HepG2 (cell line): Measurements from ENCODE around the gene MPC2. TPM values are rescaled to one million over a fixed set of nuclear protein-coding genes. Genes with fewer than 3 reads are reported as not detected.
A peak's percentile ranks its signal among the peaks of the same experiment; 100 is the strongest.

Experiments
- ATAC-seq: fragments of 200-7000 bp; cut with Tn5 transposase; 3 replicates; pipeline ENCODE4 v1.9.1; 2020; ENCODE audit warnings: mild to moderate bottlenecking, moderate library complexity
- BruUV-seq: library from RNA; stranded (reverse); fragments of 400-500 nt; replicated peaks from 2 replicates; lab custom pipeline; 2021; lab: Mats Ljungman, UMichigan
- CTCF ChIA-PET: fragments of 300-600 bp; formaldehyde crosslinking; extraction: SDS; loops from one replicate; lab custom pipeline; 2021; ENCODE audit warnings: low total read pairs, inconsistent platforms, low intra/inter-chr PET ratio; lab: Yijun Ruan, JAX
- POLR2A ChIA-PET: fragments of 350-600 bp; sonication (Branson Sonifier 250); formaldehyde crosslinking; loops from one replicate; lab custom pipeline; 2020; ENCODE audit warnings: antibody characterized with exemption, inconsistent platforms; lab: Yijun Ruan, JAX
- DNase-seq: peaks from one replicate; pipeline ENCODE4 v3.0.0-alpha.2; 2015; ENCODE audit warnings: low spot score
- FAIRE-seq: peaks from 3 replicates; lab custom pipeline; 2011; peaks lifted over from hg19 to GRCh38; lab: Jason Lieb, UNC
- H2AFZ ChIP-seq: one replicate; pipeline ENCODE4 v1.6.1; 2011; ENCODE audit warnings: low read length, inconsistent platforms
- H3K27ac ChIP-seq: fragments of 300-600 bp; 3 replicates; pipeline ENCODE4 v1.8.0; 2011; ENCODE audit warnings: mixed run types, mild to moderate bottlenecking, mixed read lengths, low read length, inconsistent platforms; ENCODE audit not compliant: insufficient read depth; ENCODE audit errors: extremely low read length
- H3K27me3 ChIP-seq, 2 experiments: fragments of 200-600 bp in 1 of 2; 2 replicates in 1 of 2; 3 replicates in 1 of 2; pipeline versions ENCODE4 v1.6.0 to v1.8.0; 2011; ENCODE audit warnings: low read length in 2 of 2, mild to moderate bottlenecking in 2 of 2, moderate library complexity in 2 of 2, inconsistent platforms in 1 of 2; ENCODE audit not compliant: insufficient read depth in 2 of 2, control insufficient read depth in 1 of 2
- H3K36me3 ChIP-seq, 2 experiments: fragments of 200-600 bp in 1 of 2; replicated peaks in 1 of 2; 2 replicates in 1 of 2; 3 replicates in 1 of 2; pipeline versions ENCODE4 v1.5.1 to v1.8.0; 2011; ENCODE audit warnings: low read length in 2 of 2, inconsistent platforms in 1 of 2; ENCODE audit not compliant: insufficient read depth in 2 of 2, control insufficient read depth in 1 of 2
- H3K4me1 ChIP-seq: 2 replicates; pipeline ENCODE4 v1.5.1; 2012; ENCODE audit warnings: low read length, inconsistent platforms; ENCODE audit not compliant: insufficient read depth
- H3K4me2 ChIP-seq: 2 replicates; pipeline ENCODE4 v1.6.0; 2011; ENCODE audit warnings: low read depth, low read length, inconsistent platforms
- H3K4me3 ChIP-seq, 3 experiments: fragments of 200-600 bp in 1 of 3; sonication (generic), shearing (Covaris generic) in 1 of 3; replicated peaks in 1 of 3; 2 replicates each; pipeline ENCODE4 v1.5.1; 2011 to 2016; ENCODE audit warnings: low read length in 3 of 3, inconsistent platforms in 2 of 3, low read depth in 2 of 3, mild to moderate bottlenecking in 2 of 3, control low read depth in 1 of 3, mixed read lengths in 1 of 3; ENCODE audit not compliant: insufficient read depth in 1 of 3
- H3K79me2 ChIP-seq: one replicate; pipeline ENCODE4 v1.6.1; 2011; ENCODE audit warnings: low read length, inconsistent platforms; ENCODE audit not compliant: insufficient read depth
- H3K9ac ChIP-seq: 2 replicates; pipeline ENCODE4 v1.6.0; 2011; ENCODE audit warnings: mild to moderate bottlenecking, low read depth, low read length, inconsistent platforms; ENCODE audit not compliant: insufficient read depth
- H3K9me3 ChIP-seq: 2 replicates; pipeline ENCODE4 v1.5.1; 2012; ENCODE audit warnings: mild to moderate bottlenecking, low read length
- H4K20me1 ChIP-seq: 2 replicates; pipeline ENCODE4 v1.6.0; 2011; ENCODE audit warnings: inconsistent platforms, mild to moderate bottlenecking, low read length, moderate library complexity; ENCODE audit not compliant: insufficient read depth
- DNMT1 ChIP-seq: sonication (generic); formaldehyde crosslinking; IDR thresholded peaks from 2 replicates; pipeline ENCODE4 v1.5.1; 2020; ENCODE audit warnings: mild to moderate bottlenecking, missing genetic modification reagents
- TRAFD1 ChIP-seq: sonication (generic); formaldehyde crosslinking; IDR thresholded peaks from 2 replicates; pipeline ENCODE4 v1.5.1; 2020; ENCODE audit warnings: missing genetic modification reagents, mild to moderate bottlenecking, borderline replicate concordance
- ZSCAN21 ChIP-seq: sonication (generic); formaldehyde crosslinking; IDR thresholded peaks from 2 replicates; pipeline ENCODE4 v1.8.0; 2022; ENCODE audit warnings: mild to moderate bottlenecking, missing genetic modification reagents, moderate library complexity, borderline replicate concordance
- WGBS: methylation state at CpG from one replicate; pipeline ENCODE4 v1.1.6; 2017; ENCODE audit warnings: low lambda C conversion rate; 5-methylcytosine and 5-hydroxymethylcytosine counted together
- in situ Hi-C: cut with HindIII; loops from 2 replicates; pipeline ENCODE4 v1.10.0; 2017; ENCODE audit warnings: low pct_unique_long_range_greater_than_20kb; ENCODE audit not compliant: extremely low pct_ligation_motif_present
- intact Hi-C: fragments of 100-400 bp; cut with micrococcal nuclease; formaldehyde crosslinking; loops from one replicate; pipeline ENCODE4 v1.10.0; 2022; ENCODE audit not compliant: unreplicated experiment
- polyA plus RNA-seq, 8 experiments: library from polyadenylated mRNA; depleted of rRNA in 3 of 8; stranded (reverse) in 7 of 8; unstranded in 1 of 8; fragments of >200 nt; fragmentation: Illumina TruSeq in 4 of 8; extraction: Trizol in 4 of 8; gene quantifications; 2 replicates each; pipeline versions ENCODE4 v1.2.1 to v1.2.3, GENCODE V29; 2011 to 2016; ENCODE audit warnings: low read depth in 4 of 8, missing spikeins in 1 of 8, mixed read lengths in 1 of 8; ENCODE audit not compliant: insufficient read depth in 1 of 8
- total RNA-seq, 5 experiments: library from RNA; depleted of rRNA; stranded (reverse); fragments of >200 nt; fragmentation: Illumina TruSeq; extraction: Trizol; gene quantifications; 2 replicates each; pipeline ENCODE4 v1.2.3, GENCODE V29; 2016; ENCODE audit warnings: low read depth in 1 of 5

MPC2 gene
- total and polyA plus RNA-seq, 2 of the 13 experiments (the other 11 are each of a cell fraction or from before 2014, with no cell fraction given) = 38.8 to 136 TPM

GRCh38 chr1:167937709-167938010, 788 bp upstream of the MPC2 start:
- H3K27me3 ChIP-seq = peaks cover 0 to 5% of the 10 kb centered on the region in 2 experiments; a peak in 1 of 5 replicates
- FAIRE-seq (no peak), DNase-seq (no peak), ATAC-seq (no peak)
- no TSS peak for BruUV-seq
- peaks cover 0 to 5% of the 10 kb centered on the region in 2 experiments; a peak in 2 of 5 replicates for H3K36me3 ChIP-seq
- peaks cover 87% of the 10 kb centered on the region for H3K79me2 ChIP-seq
- no peak overlapping the region for H2AFZ ChIP-seq
- CTCF ChIA-PET = no interaction called here
- H3K27ac ChIP-seq = peak overlapping the region; percentile 97
- POLR2A ChIA-PET = interaction anchor here (2.1 to 4.0 kb wide), 4 partner anchors 8 to 28 kb away, joined by 9 to 59 read pairs (median 27); no protein-coding TSS in a partner anchor
- H3K4me3 ChIP-seq = peak overlapping the region; percentile 90 to 97 (median 96)
- H3K9ac ChIP-seq = peak overlapping the region; percentile 99
- intact Hi-C loops (loop anchor here (5.0 to 10.0 kb wide), 3 partner anchors 133 to 710 kb away; partner anchors contain the start of gene MPZL1), in situ Hi-C loops (loop anchor here (10.0 kb wide), 1 partner anchor 223 kb away; no protein-coding TSS in a partner anchor)
- TF ChIP-seq TRAFD1 = no peak
- TF ChIP-seq DNMT1 (CRISPR knock-in tag) = no peak
- TF ChIP-seq ZSCAN21 (CRISPR knock-in tag) = no peak
- peak overlapping the region; percentile 70 for H3K4me2 ChIP-seq
- peaks cover 17% of the 10 kb centered on the region for H4K20me1 ChIP-seq
- H3K9me3 ChIP-seq = no peaks in the 10 kb centered on the region
- H3K4me1 ChIP-seq = peaks cover 34% of the 10 kb centered on the region
- WGBS = 1% methylated on average over 5 of the region's 5 CpGs
